ENCODE results near the gene ZNF765.
"Not testable (repeated sequence)": the region's sequence is repeated elsewhere in the genome, so short reads cannot be mapped to it uniquely, and the experiment has no call there.

Gene ZNF765

DNA sequence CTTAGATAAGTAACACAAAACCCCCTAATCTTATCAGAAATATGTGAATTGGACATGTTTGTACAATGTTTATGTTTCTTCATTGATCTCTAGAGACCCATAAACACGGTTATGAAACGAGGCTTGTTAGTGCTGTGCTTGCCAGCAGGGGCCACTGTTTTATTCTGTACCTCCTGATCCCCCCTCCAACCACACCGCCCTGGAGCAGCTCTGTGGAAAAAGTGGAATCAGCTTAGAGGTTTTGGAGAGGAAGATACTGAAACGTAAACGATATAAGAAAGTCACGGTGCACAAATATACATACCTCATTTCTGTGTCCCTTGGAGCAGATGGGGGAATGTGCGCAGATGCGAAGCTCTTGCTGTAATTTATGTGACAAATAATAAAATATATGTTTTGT is 28.7 kb downstream of the ZNF765 start:
- H4K8ac ChIP-seq (ENCODE audit: low read depth, low read length); H3K36me3 ChIP-seq (ENCODE audit: control insufficient read depth, insufficient read depth, low read length); H2BK5ac ChIP-seq (ENCODE audit: low read length); H2BK15ac ChIP-seq (replicated peaks; ENCODE audit: low read depth); H3K4me3 ChIP-seq (ENCODE audit: low read length); H3K56ac ChIP-seq (ENCODE audit: low read length); H3K23ac ChIP-seq (ENCODE audit: low read length); H3K4ac ChIP-seq (ENCODE audit: low read depth, low read length); H2BK120ac ChIP-seq (ENCODE audit: low read depth, low read length); H3K4me2 ChIP-seq (ENCODE audit: low read length); H3K79me1 ChIP-seq (ENCODE audit: low read length); H3K4me1 ChIP-seq (ENCODE audit: control insufficient read depth, low read depth, low read length); H3K18ac ChIP-seq (ENCODE audit: low read length); H3K79me2 ChIP-seq (ENCODE audit: control insufficient read depth, insufficient read depth, low read length); H3K27ac ChIP-seq (ENCODE audit: low read depth, low read length); H2AK5ac ChIP-seq (ENCODE audit: low read length); H3K27me3 ChIP-seq (ENCODE audit: insufficient read depth, low read length, poor library complexity); H4K5ac ChIP-seq (ENCODE audit: low read length); H3K9ac ChIP-seq (ENCODE audit: low read length): not testable (repeated sequence)
- WGBS (ENCODE audit: extremely low coverage, insufficient coverage, low lambda C conversion rate) = no CpG with 5 or more reads among the region's 8 CpGs
- DNase-seq = peak; percentile 36

DNA sequence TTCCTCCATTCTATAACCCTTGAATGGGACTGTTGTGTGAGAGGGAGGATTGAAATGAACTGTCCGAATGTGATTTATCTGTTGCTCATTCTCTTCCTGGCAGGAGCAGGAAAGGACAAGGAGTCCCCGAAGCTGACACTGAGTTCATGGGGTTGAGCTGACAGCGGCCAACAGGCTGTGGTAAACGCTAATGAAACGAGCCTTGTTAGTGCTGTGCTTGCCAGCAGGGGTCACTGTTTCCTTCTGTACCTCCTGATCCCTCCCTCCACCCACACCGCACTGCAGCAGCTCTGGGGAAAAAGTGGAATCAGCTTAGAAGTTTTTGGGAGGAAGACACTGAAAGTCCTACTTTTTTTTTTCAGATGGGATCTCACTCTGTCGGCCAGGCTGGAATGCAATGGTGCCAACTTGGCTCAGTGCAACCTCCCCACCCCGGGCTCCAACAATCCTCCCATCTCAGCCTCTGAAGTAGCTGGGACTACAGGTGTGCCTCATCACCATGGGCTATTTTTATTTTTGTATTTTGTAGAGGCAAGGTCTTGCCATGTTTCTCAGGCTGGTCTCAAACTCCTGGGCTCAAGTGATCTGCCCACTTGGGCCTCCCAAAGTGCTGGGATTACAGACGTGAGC is 30.1 kb downstream of the ZNF765 start:
- WGBS (ENCODE audit: extremely low coverage, insufficient coverage, low lambda C conversion rate) = no CpG with 5 or more reads among the region's 9 CpGs

DNA sequence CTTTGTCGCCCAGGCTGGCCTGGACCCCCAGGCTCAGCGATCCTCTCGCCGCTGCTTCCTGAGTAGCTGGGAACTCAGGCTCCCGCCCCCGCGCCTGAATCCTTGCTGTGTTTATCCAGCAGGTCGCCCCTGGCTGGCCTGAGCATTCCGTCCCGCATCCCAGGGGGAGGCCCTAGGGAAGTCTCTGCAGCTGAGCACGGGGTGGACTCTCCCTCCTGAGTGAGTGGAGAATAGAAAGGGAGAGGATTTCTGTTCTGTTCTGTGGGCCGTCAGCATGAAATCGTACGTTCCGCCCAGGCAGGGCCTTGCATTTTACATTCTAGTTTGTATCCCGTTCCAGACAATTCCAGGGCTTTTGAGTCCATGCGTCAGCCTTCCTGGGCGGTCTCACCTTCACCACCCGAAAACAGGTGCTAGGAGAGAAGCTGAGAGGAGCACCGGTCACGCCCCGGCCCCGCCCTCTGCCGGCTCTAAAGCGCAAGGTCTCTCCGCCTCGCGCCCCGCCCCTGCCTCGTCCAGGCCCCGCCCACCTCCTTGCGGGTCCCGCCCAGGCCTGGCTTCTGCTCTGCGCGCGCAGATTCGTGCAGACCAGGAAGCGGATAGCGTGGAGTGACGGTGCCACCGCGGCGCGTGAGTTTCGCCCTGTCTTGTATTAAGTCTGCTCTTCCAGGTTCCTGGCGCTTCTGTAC is 36.6 kb downstream of the ZNF765 start, which contains the start of gene ZNF761:
Gene ZNF761, plus strand, starts transcription at position 586 of the 689 bp plus-strand sequence. CDS start 15,285 bp downstream, outside the sequence.
- Histone ChIP-seq H2BK120ac (ENCODE audit: low read depth, low read length) (no peak within 1 kb of the TSS), H3K27ac (ENCODE audit: low read depth, low read length) (peak within 1 kb of the TSS; percentile 74), H3K4me2 (ENCODE audit: low read length) (peak within 1 kb of the TSS; percentile 77), H3K9ac (ENCODE audit: low read length) (peak within 1 kb of the TSS; percentile 89), H4K5ac (ENCODE audit: low read length) (no peak within 1 kb of the TSS), H2BK5ac (ENCODE audit: low read length) (no peak within 1 kb of the TSS), H2BK15ac (replicated peaks; ENCODE audit: low read depth) (no peak within 1 kb of the TSS), H3K36me3 (ENCODE audit: control insufficient read depth, insufficient read depth, low read length) (no peaks in the 10 kb centered on the region), H3K27me3 (ENCODE audit: insufficient read depth, low read length, poor library complexity) (no peaks in the 10 kb centered on the region), H3K23ac (ENCODE audit: low read length) (peak within 1 kb of the TSS; percentile 89), H4K8ac (ENCODE audit: low read depth, low read length) (no peak within 1 kb of the TSS), H3K79me2 (ENCODE audit: control insufficient read depth, insufficient read depth, low read length) (peaks cover 9% of the 10 kb centered on the region), H3K18ac (ENCODE audit: low read length) (peak within 1 kb of the TSS; percentile 34), H3K56ac (ENCODE audit: low read length) (peak within 1 kb of the TSS; percentile 95), H3K4me1 (ENCODE audit: control insufficient read depth, low read depth, low read length) (peaks cover 2% of the 10 kb centered on the region), H3K4ac (ENCODE audit: low read depth, low read length) (peak within 1 kb of the TSS; percentile 70), H3K4me3 (ENCODE audit: low read length) (peak within 1 kb of the TSS; percentile 95), H3K79me1 (ENCODE audit: low read length) (peaks cover 6% of the 10 kb centered on the region), H2AK5ac (ENCODE audit: low read length) (no peak within 1 kb of the TSS)
- DNase-seq = peak; percentile 96
- no CpG with 5 or more reads among the region's 46 CpGs for WGBS (ENCODE audit: extremely low coverage, insufficient coverage, low lambda C conversion rate)

More for the DNA sequence above, 30.1 kb downstream of the ZNF765 start:
- no peak overlapping the region for H2AK5ac ChIP-seq (ENCODE audit: low read length)
- H3K56ac ChIP-seq (ENCODE audit: low read length) = no peak overlapping the region
- no peak overlapping the region for H2BK120ac ChIP-seq (ENCODE audit: low read depth, low read length)
- no peak overlapping the region for H3K4ac ChIP-seq (ENCODE audit: low read depth, low read length)
- no peak overlapping the region for H3K23ac ChIP-seq (ENCODE audit: low read length)
- H3K4me1 ChIP-seq (ENCODE audit: control insufficient read depth, low read depth, low read length) = no peaks in the 10 kb centered on the region
- no peak overlapping the region for H3K4me2 ChIP-seq (ENCODE audit: low read length)
- no peaks in the 10 kb centered on the region for H3K79me2 ChIP-seq (ENCODE audit: control insufficient read depth, insufficient read depth, low read length)
- H3K27me3 ChIP-seq (ENCODE audit: insufficient read depth, low read length, poor library complexity) = no peaks in the 10 kb centered on the region
- H3K27ac ChIP-seq (ENCODE audit: low read depth, low read length) = no peak overlapping the region
- no peak overlapping the region for H2BK5ac ChIP-seq (ENCODE audit: low read length)
- H3K4me3 ChIP-seq (ENCODE audit: low read length) = no peak overlapping the region
- H3K18ac ChIP-seq (ENCODE audit: low read length) = no peak overlapping the region
- H4K5ac ChIP-seq (ENCODE audit: low read length) = no peak overlapping the region
- H2BK15ac ChIP-seq (replicated peaks; ENCODE audit: low read depth) = no peak overlapping the region
- peak; percentile 88 for DNase-seq
- no peaks in the 10 kb centered on the region for H3K79me1 ChIP-seq (ENCODE audit: low read length)
- no peaks in the 10 kb centered on the region for H3K36me3 ChIP-seq (ENCODE audit: control insufficient read depth, insufficient read depth, low read length)
- no peak overlapping the region for H4K8ac ChIP-seq (ENCODE audit: low read depth, low read length)
- no peak overlapping the region for H3K9ac ChIP-seq (ENCODE audit: low read length)

DNA sequence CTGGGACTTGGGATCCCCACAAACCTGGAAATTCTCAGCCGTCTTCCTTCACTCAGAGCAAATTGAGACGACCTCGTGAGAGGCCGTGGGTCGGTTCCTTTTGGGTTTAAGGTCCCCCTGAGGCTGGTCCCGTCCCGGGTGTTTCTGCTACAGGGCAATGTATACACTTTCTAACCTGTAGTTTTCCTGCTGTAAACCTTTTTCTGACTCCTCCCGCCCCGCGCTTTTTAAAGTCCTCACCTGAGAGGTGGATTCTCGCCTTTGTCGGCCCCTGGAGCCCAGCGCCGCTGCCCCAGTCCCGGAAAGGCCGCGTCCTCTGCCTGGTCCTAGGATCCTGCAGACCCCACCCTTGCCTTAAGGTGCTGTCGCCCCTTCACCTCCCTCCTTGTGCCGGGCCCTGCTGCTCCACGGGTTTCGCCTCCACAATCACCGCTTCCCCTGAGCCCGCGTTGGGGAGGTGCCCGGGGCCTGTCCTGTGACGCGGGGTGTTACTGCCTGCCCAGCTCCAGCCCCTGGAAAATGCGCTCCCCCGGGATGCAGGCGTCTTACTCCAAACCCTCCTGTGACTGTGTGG is 37.2 kb downstream of the ZNF765 start:
- H3K27me3 ChIP-seq (ENCODE audit: insufficient read depth, low read length, poor library complexity) = no peaks in the 10 kb centered on the region
- peak overlapping the region; percentile 34 for H3K18ac ChIP-seq (ENCODE audit: low read length)
- peak; percentile 34 for DNase-seq
- peak overlapping the region; percentile 89 for H3K9ac ChIP-seq (ENCODE audit: low read length)
- H4K5ac ChIP-seq (ENCODE audit: low read length) = no peak overlapping the region
- no CpG with 5 or more reads among the region's 30 CpGs for WGBS (ENCODE audit: extremely low coverage, insufficient coverage, low lambda C conversion rate)
- no peak overlapping the region for H4K8ac ChIP-seq (ENCODE audit: low read depth, low read length)
- peak overlapping the region; percentile 95 for H3K56ac ChIP-seq (ENCODE audit: low read length)
- no peak overlapping the region for H2AK5ac ChIP-seq (ENCODE audit: low read length)
- H2BK5ac ChIP-seq (ENCODE audit: low read length) = no peak overlapping the region
- peak overlapping the region; percentile 62 for H3K4me2 ChIP-seq (ENCODE audit: low read length)
- peaks cover 2% of the 10 kb centered on the region for H3K4me1 ChIP-seq (ENCODE audit: control insufficient read depth, low read depth, low read length)
- no peaks in the 10 kb centered on the region for H3K36me3 ChIP-seq (ENCODE audit: control insufficient read depth, insufficient read depth, low read length)
- H2BK15ac ChIP-seq (replicated peaks; ENCODE audit: low read depth) = no peak overlapping the region
- H3K79me2 ChIP-seq (ENCODE audit: control insufficient read depth, insufficient read depth, low read length) = peaks cover 9% of the 10 kb centered on the region
- H2BK120ac ChIP-seq (ENCODE audit: low read depth, low read length) = no peak overlapping the region
- H3K79me1 ChIP-seq (ENCODE audit: low read length) = peaks cover 6% of the 10 kb centered on the region
- H3K23ac ChIP-seq (ENCODE audit: low read length) = peak overlapping the region; percentile 89
- peak overlapping the region; percentile 95 for H3K4me3 ChIP-seq (ENCODE audit: low read length)
- peak overlapping the region; percentile 70 for H3K4ac ChIP-seq (ENCODE audit: low read depth, low read length)
- no peak overlapping the region for H3K27ac ChIP-seq (ENCODE audit: low read depth, low read length)

DNA sequence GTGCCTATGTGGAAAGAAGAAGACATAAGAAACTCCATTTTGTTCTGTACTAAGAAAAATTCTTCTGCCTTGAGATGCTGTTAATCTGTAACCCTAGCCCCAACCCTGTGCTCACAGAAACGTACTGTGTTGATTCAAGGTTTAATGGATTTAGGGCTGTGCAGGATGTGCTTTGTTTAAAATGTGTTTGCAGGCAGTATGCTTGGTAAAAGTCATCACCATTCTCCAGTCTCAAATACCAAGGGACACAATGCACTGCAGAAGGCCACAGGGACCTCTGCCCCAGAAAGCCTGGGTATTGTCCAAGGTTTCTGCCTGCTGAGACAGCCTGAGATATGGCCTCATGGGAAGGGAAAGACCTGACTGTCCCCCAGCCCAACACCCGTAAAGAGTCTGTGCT is 48.9 kb downstream of the ZNF765 start:
- not testable (repeated sequence) for H3K9ac ChIP-seq (ENCODE audit: low read length); H3K79me1 ChIP-seq (ENCODE audit: low read length); DNase-seq; H3K4me2 ChIP-seq (ENCODE audit: low read length); H2AK5ac ChIP-seq (ENCODE audit: low read length); H3K27ac ChIP-seq (ENCODE audit: low read depth, low read length); H2BK5ac ChIP-seq (ENCODE audit: low read length); H3K18ac ChIP-seq (ENCODE audit: low read length); H3K4ac ChIP-seq (ENCODE audit: low read depth, low read length); H3K36me3 ChIP-seq (ENCODE audit: control insufficient read depth, insufficient read depth, low read length); H4K8ac ChIP-seq (ENCODE audit: low read depth, low read length); H3K27me3 ChIP-seq (ENCODE audit: insufficient read depth, low read length, poor library complexity); H4K5ac ChIP-seq (ENCODE audit: low read length); H3K4me1 ChIP-seq (ENCODE audit: control insufficient read depth, low read depth, low read length); H3K79me2 ChIP-seq (ENCODE audit: control insufficient read depth, insufficient read depth, low read length); H3K23ac ChIP-seq (ENCODE audit: low read length); H2BK15ac ChIP-seq (replicated peaks; ENCODE audit: low read depth); H2BK120ac ChIP-seq (ENCODE audit: low read depth, low read length); H3K56ac ChIP-seq (ENCODE audit: low read length)
- no CpG with 5 or more reads among the region's 2 CpGs for WGBS (ENCODE audit: extremely low coverage, insufficient coverage, low lambda C conversion rate)
- H3K4me3 ChIP-seq (ENCODE audit: low read length) = peak overlapping the region; percentile 34

Measured in mesendoderm (in vitro differentiated cells).